HG03280 (cell line): Measurements from ENCODE around the gene AKR1B15.

Experiments
- ATAC-seq: cut with Tn5 transposase; IDR thresholded peaks from one replicate; pipeline ENCODE4 v1.9.1; 2021; ENCODE audit warnings: mild to moderate bottlenecking, moderate library complexity; ENCODE audit not compliant: unreplicated experiment

Gene AKR1B15

DNA sequence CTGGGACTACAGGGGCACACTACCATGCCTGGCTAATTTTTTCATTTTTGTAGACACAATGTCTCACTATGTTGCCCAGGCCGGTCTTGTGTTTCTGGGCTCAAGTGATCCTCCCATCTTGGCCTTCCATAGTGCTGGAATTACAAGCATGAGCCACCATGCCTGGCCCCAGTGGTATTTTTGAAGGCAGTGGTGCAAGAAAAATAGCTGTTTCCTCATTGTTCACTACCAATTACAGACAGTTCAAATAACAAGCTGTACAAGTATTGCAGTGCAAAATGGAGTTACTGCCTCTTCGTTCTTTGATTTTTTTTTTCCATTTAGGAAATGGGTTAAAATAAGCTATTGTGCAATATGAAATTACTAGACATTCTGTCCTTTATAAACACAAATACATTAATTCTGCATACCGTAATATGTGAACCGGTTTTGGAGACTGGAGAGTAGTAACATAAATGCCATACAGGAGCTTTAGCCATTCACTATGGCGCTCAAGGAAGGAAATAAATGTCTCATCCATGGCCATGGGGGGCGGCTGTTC is 62.8 kb downstream of the AKR1B15 start:
- ATAC-seq: no peak

DNA sequence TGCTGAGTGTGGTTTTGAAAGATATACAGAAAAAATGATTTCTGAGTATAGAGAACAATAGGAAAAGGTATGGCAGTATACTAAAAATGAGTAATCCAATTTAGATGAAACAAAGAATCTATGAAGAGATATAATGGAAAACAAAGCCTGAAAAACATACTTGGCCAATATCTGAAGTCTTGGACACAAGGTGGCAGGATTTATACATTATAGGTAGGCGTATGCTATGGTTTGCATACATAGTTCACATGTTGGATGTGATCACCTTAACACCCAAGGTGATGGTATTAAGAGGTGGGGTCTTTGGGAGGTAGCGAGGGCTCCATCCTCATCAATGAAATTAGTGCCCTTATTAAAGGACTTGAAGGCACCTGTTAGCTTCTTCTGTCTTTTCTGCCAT is 63.3 kb downstream of the AKR1B15 start:
- ATAC-seq: no peak

- ATAC-seq: no peak
These were observed 64.9 kb downstream of the AKR1B15 start for GRCh38 chr7:134613623-134614347.

- ATAC-seq: no peak
These were observed 67.7 kb downstream of the AKR1B15 start for GRCh38 chr7:134616611-134617010.

DNA sequence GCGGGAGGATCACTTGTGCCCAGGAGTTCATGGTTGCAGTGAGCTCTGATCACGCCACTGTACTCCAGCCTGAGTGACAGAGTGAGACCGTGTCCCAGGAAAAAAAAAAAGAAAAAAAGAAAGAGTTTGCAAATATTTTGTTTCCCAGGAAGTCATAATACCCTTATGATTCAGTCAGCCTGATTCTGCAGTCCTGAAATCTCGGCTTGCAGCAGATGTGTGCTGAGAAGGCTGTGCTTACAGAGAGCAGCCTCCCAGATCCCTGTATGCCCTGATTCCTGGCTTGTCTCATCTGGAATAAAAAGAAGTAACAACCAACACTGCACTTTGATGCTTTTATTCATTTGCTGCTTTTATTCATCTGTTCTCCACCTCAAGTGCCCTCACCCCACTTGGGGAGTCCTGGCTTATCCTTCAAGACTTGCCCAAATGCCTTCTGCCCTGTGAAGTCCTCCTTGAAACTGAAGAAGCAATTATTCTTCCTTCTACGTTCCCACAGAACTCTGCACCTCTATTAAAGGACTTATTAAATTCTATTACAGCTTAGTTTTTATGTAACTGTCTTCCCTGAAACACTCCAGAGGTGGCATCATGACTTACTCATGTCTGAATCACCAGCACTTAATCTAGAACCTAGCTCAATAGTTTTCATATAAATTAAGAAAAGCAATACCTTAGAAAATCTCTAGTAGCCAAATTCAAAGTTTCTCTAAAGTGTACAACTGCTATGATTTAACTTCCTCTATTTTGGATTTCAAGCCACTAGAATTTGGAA is 70.0 kb downstream of the AKR1B15 start:
- no peak for ATAC-seq

DNA sequence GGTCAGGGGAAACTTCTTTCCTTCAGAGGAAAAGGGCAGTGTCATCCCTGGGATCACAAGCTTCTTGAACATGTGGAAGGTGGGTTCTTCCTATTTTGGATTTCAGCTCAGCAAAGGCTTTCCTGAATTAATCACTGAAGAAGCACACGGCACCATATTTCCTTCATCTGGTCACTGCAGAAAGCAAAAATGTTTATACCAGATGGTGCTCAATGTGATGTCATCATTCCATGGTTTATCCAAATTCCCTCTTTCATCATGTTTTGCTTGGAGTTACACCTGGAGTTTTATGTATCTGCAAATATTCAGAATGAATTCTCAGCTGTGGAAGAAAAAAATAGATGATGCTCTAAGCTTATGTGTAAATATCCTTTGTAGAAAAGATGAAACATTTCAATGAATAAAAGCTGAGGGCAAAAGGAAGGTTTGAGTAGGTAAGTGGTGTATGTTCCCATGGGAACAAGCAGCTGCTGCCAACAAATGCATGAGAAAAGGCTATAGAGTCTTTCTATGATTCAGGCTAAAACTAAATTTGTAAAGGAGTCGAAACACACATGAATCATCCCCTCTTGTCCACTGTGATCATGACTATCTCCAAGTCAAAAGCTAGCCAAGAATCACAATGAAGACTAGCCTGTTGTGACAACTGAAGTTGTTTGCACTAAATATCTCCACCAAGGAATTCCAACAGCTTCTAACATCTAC is 70.9 kb downstream of the AKR1B15 start:
- ATAC-seq: no peak

- no peak for ATAC-seq
These were observed 73.5 kb downstream of the AKR1B15 start for GRCh38 chr7:134622303-134622995.

DNA sequence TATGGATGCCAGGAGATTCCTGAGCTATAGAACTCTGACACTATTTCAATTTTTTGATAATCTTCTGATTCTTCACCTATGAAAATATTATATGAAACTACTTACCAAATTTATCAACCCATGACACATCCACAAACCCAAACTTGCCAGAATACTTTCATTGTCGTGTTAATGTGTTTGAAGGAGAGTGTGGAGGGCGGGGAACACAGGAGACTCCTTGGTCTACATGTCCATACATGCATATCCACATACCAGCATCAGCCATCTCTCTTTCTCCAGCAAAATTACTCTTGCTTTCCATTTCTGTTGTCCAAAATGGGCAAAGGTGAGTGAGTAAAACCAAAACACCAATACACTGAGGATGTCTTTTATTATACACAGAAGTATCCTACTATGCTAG is 74.3 kb downstream of the AKR1B15 start:
- ATAC-seq: no peak

- ATAC-seq: no peak
These were observed 76.6 kb downstream of the AKR1B15 start for GRCh38 chr7:134625550-134625949.

DNA sequence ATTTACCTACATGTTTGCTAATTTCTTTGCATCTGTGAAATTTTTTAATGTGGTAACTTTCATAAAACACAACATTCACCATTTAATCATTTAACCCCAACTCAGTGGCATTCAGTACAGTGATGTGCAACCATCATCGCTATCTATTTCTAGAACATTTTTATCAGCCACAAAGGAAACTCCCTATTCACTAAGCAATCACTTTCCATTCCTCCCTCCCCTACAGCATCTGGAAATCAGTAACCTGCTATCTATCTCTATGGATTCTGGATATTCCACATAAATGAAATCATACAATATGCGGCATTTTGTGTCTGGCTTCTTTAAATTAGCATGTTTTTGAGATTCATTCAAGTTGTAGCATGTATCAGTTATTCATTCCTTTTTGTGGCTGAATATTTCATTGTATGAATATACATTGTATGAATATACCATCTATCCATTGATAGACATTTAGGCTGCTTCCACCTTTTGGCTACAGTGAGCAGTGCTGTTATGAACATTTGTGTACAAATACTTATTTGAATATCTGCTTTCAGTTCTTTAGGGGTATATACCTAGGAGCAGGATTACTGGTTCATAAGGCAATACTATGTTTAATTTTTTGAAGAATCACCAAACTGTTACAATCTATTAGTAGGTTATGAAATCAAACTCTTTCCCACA is 78.3 kb downstream of the AKR1B15 start:
- no peak for ATAC-seq

DNA sequence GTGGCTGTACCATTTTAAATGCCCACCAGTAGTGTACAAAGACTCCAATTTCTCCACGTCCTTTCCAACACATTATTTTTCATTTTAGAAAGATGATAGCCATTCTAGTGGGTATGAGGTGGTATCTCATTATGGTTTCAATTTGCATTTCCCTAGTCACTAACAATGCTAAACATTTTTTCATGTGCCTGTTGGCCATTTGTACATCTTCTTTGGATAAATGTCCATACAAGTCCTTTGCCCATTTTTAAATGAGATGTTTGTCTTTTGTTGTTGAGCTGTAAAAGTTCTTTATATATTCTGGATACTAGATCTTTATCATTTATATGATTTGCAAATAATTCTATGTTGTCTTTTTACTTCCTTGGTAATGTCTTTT is 78.9 kb downstream of the AKR1B15 start:
- no peak for ATAC-seq

GRCh38 chr7:134629445-134629844 is 80.5 kb downstream of the AKR1B15 start:
- ATAC-seq: no peak
